Fibroblast of lung (primary cell): Measurements from ENCODE around the gene DYSF. TPM values are rescaled to one million over a fixed set of nuclear protein-coding genes. Genes with fewer than 3 reads are reported as not detected.

Experiments used
- DNase-seq, 2 donors: peaks; one replicate each; pipeline versions ENCODE4 v3.0.0 to v3.0.0-alpha.2; 2010; ENCODE audit warnings: low read depth in 2 of 2
- H2AFZ ChIP-seq: 2 replicates; pipeline ENCODE4 v1.5.1; 2012; ENCODE audit warnings: low read length, control low read depth, inconsistent platforms
- H3K27ac ChIP-seq: 2 replicates; pipeline ENCODE4 v1.5.1; 2011; ENCODE audit warnings: low read length, control low read depth; ENCODE audit not compliant: insufficient read depth
- H3K27me3 ChIP-seq: 2 replicates; pipeline ENCODE4 v1.5.1; 2011; ENCODE audit warnings: mild to moderate bottlenecking, low read length; ENCODE audit not compliant: control insufficient read depth, insufficient read depth
- H3K36me3 ChIP-seq: 2 replicates; pipeline ENCODE4 v1.5.1; 2011; ENCODE audit warnings: low read length; ENCODE audit not compliant: control insufficient read depth, insufficient read depth
- H3K4me1 ChIP-seq: 2 replicates; pipeline ENCODE4 v1.5.1; 2011; ENCODE audit warnings: low read length; ENCODE audit not compliant: control insufficient read depth, insufficient read depth; ENCODE audit errors: extremely low read depth
- H3K4me2 ChIP-seq: 2 replicates; pipeline ENCODE4 v1.5.1; 2011; ENCODE audit warnings: low read length, control low read depth; ENCODE audit not compliant: insufficient read depth; ENCODE audit errors: extremely low read depth
- H3K4me3 ChIP-seq, 4 experiments: fragments of 200-600 bp in 1 of 4; sonication (generic) in 1 of 4; replicated peaks in 1 of 4; 2 replicates each; pipeline ENCODE4 v1.5.1; 2011 to 2016; ENCODE audit warnings: low read length in 4 of 4, low read depth in 3 of 4, mild to moderate bottlenecking in 3 of 4, control low read depth in 2 of 4, inconsistent platforms in 1 of 4, mixed read lengths in 1 of 4; ENCODE audit not compliant: insufficient read depth in 1 of 4; ENCODE audit errors: control extremely low read depth in 1 of 4
- H3K79me2 ChIP-seq: 2 replicates; pipeline ENCODE4 v1.5.1; 2012; ENCODE audit warnings: mild to moderate bottlenecking, low read length, inconsistent platforms; ENCODE audit not compliant: control insufficient read depth, insufficient read depth
- H3K9ac ChIP-seq: 2 replicates; pipeline ENCODE4 v1.5.1; 2011; ENCODE audit warnings: mild to moderate bottlenecking, low read length, control low read depth; ENCODE audit not compliant: insufficient read depth
- H3K9me3 ChIP-seq: 2 replicates; pipeline ENCODE4 v1.5.1; 2012; ENCODE audit warnings: low read depth, low read length; ENCODE audit not compliant: control insufficient read depth, insufficient read depth
- H4K20me1 ChIP-seq: 2 replicates; pipeline ENCODE4 v1.5.1; 2011; ENCODE audit warnings: low read length; ENCODE audit not compliant: control insufficient read depth, insufficient read depth; ENCODE audit errors: extremely low read depth
- EZH2 ChIP-seq: IDR thresholded peaks from 2 replicates; pipeline ENCODE4 v1.5.1; 2012; ENCODE audit warnings: low read length, control low read depth, mild to moderate bottlenecking; ENCODE audit errors: missing control alignments
- polyA plus RNA-seq, 2 donors: library from polyadenylated mRNA; depleted of rRNA in 1 of 2; stranded (reverse) in 1 of 2; unstranded in 1 of 2; fragments of >200 nt; gene quantifications; 2 replicates each; pipeline ENCODE4 v1.2.1, GENCODE V29; 2011 to 2012; ENCODE audit warnings: missing spikeins in 1 of 2
- total RNA-seq: library from RNA; depleted of rRNA; stranded (reverse); fragments of >200 nt; gene quantifications from 2 replicates; pipeline ENCODE4 v1.2.1, GENCODE V29; 2014
- TF ChIP-seq, protein P1 (sequence below), 2 donors: IDR thresholded peaks in 1 of 2; conservative IDR thresholded peaks in 1 of 2; 1 replicate in 1 of 2; 2 replicates in 1 of 2; pipeline ENCODE4 v1.5.1; 2011 to 2012; ENCODE audit warnings: low read length in 2 of 2, control low read depth in 1 of 2, inconsistent platforms in 1 of 2, low read depth in 1 of 2, mild to moderate bottlenecking in 1 of 2

DYSF gene
- total and polyA plus RNA-seq, 2 donors (not counting 1 experiment from before 2014, with no cell fraction given), result under 0.01 to 0.67 TPM

DNA sequence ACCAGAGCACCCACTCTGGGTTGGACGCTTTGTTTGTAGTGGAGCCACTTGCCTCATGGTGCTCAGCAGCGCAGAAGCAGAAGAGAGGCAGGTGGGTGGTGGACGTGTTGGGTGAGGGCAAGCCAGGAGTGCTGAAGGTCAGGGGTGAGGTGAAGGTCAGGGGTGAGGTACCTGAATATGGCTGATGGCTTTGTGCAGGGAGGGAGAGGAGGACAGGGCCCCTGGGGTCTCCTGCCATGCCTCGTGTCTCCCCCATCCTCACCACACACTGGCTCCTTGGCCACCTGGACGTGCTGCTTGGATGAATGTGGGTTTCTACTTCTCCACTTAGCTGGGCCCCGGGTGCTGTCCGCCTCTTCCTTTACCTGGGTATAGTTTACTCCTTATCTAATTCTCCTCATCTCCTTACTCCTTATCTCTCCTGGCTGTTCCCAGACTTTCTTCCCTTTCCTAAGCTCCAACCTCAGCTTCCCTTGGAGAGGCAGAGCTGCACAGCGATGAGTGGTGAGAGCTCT, 68.1 kb downstream of the DYSF start:
- Histone ChIP-seq H3K4me2 (no peak overlapping the region), H3K79me2 (no peaks in the 10 kb centered on the region), H3K9ac (no peak overlapping the region), H3K27ac (no peak overlapping the region), H3K27me3 (peaks cover 5% of the 10 kb centered on the region), H2AFZ (no peak overlapping the region), H3K4me3 (no peak overlapping the region), H3K4me1 (no peaks in the 10 kb centered on the region), H3K9me3 (no peaks in the 10 kb centered on the region), H4K20me1 (no peaks in the 10 kb centered on the region), H3K36me3 (no peaks in the 10 kb centered on the region)
- TF ChIP-seq, protein P1, sequence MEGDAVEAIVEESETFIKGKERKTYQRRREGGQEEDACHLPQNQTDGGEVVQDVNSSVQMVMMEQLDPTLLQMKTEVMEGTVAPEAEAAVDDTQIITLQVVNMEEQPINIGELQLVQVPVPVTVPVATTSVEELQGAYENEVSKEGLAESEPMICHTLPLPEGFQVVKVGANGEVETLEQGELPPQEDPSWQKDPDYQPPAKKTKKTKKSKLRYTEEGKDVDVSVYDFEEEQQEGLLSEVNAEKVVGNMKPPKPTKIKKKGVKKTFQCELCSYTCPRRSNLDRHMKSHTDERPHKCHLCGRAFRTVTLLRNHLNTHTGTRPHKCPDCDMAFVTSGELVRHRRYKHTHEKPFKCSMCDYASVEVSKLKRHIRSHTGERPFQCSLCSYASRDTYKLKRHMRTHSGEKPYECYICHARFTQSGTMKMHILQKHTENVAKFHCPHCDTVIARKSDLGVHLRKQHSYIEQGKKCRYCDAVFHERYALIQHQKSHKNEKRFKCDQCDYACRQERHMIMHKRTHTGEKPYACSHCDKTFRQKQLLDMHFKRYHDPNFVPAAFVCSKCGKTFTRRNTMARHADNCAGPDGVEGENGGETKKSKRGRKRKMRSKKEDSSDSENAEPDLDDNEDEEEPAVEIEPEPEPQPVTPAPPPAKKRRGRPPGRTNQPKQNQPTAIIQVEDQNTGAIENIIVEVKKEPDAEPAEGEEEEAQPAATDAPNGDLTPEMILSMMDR (conservative IDR thresholded peaks at IDR 0.05 in 1 of 2, IDR thresholded peaks at IDR 0.05 in 1 of 2; ENCODE audit: low read depth in 1 of 2, low read length in 2 of 2), result no peak
- TF ChIP-seq EZH2, result no peak
- DNase-seq, result no peak

GRCh38 chr2:71524476-71524875, 71.1 kb downstream of the DYSF start:
- H2AFZ ChIP-seq, result no peak overlapping the region
- no peak overlapping the region for H3K4me3 ChIP-seq
- no peaks in the 10 kb centered on the region for H3K4me1 ChIP-seq
- H3K4me2 ChIP-seq, result no peak overlapping the region
- H3K9me3 ChIP-seq, result no peaks in the 10 kb centered on the region
- H3K27me3 ChIP-seq, result peaks cover 10% of the 10 kb centered on the region
- H3K27ac ChIP-seq, result no peak overlapping the region
- H4K20me1 ChIP-seq, result no peaks in the 10 kb centered on the region
- DNase-seq, result no peak
- H3K79me2 ChIP-seq, result no peaks in the 10 kb centered on the region
- no peak for TF ChIP-seq EZH2
- TF ChIP-seq, protein P1 (conservative IDR thresholded peaks at IDR 0.05 in 1 of 2, IDR thresholded peaks at IDR 0.05 in 1 of 2; ENCODE audit: low read depth in 1 of 2, low read length in 2 of 2), result no peak
- no peak overlapping the region for H3K9ac ChIP-seq
- H3K36me3 ChIP-seq, result no peaks in the 10 kb centered on the region

GRCh38 chr2:71526141-71526540, 72.8 kb downstream of the DYSF start:
- no peak overlapping the region for H3K4me2 ChIP-seq
- no peaks in the 10 kb centered on the region for H3K4me1 ChIP-seq
- no peak for TF ChIP-seq EZH2
- TF ChIP-seq, protein P1 (conservative IDR thresholded peaks at IDR 0.05 in 1 of 2, IDR thresholded peaks at IDR 0.05 in 1 of 2; ENCODE audit: low read depth in 1 of 2, low read length in 2 of 2), result no peak
- no peaks in the 10 kb centered on the region for H4K20me1 ChIP-seq
- no peak overlapping the region for H3K4me3 ChIP-seq
- H3K36me3 ChIP-seq, result no peaks in the 10 kb centered on the region
- no peaks in the 10 kb centered on the region for H3K9me3 ChIP-seq
- DNase-seq, result no peak
- peaks cover 8% of the 10 kb centered on the region for H3K27me3 ChIP-seq
- H3K9ac ChIP-seq, result no peak overlapping the region
- no peaks in the 10 kb centered on the region for H3K79me2 ChIP-seq
- no peak overlapping the region for H3K27ac ChIP-seq
- H2AFZ ChIP-seq, result no peak overlapping the region
